Measurements from ENCODE around the gene RRP15.

GRCh38 chr1:218257971-218258370 is 27.1 kb upstream of the RRP15 start:
- no peak for TF ChIP-seq POLR2A (IDR thresholded peaks at IDR 0.05)
- TF ChIP-seq, protein P1, sequence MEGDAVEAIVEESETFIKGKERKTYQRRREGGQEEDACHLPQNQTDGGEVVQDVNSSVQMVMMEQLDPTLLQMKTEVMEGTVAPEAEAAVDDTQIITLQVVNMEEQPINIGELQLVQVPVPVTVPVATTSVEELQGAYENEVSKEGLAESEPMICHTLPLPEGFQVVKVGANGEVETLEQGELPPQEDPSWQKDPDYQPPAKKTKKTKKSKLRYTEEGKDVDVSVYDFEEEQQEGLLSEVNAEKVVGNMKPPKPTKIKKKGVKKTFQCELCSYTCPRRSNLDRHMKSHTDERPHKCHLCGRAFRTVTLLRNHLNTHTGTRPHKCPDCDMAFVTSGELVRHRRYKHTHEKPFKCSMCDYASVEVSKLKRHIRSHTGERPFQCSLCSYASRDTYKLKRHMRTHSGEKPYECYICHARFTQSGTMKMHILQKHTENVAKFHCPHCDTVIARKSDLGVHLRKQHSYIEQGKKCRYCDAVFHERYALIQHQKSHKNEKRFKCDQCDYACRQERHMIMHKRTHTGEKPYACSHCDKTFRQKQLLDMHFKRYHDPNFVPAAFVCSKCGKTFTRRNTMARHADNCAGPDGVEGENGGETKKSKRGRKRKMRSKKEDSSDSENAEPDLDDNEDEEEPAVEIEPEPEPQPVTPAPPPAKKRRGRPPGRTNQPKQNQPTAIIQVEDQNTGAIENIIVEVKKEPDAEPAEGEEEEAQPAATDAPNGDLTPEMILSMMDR (IDR thresholded peaks at IDR 0.05) = no peak
